Measurements from ENCODE around the gene SFMBT2.

Gene SFMBT2

GRCh38 chr10:7425691-7426090 lies 14.9 kb upstream of the SFMBT2 start:
- DNase-seq (ENCODE audit: low read depth in 1 of 2, low spot score in 1 of 2): no peak

- DNase-seq (ENCODE audit: low read depth in 1 of 2, low spot score in 1 of 2): no peak
Measured at GRCh38 chr10:7424919-7425318, 14.1 kb upstream of the SFMBT2 start.

GRCh38 chr10:7424315-7424714 lies 13.5 kb upstream of the SFMBT2 start:
- DNase-seq (ENCODE audit: low read depth in 1 of 2, low spot score in 1 of 2): no peak

- DNase-seq (ENCODE audit: low read depth in 1 of 2, low spot score in 1 of 2): no peak
Measured at GRCh38 chr10:7423521-7423920, 12.7 kb upstream of the SFMBT2 start.

- DNase-seq (ENCODE audit: low read depth in 1 of 2, low spot score in 1 of 2): no peak
Measured at GRCh38 chr10:7421526-7421925, 10.7 kb upstream of the SFMBT2 start.

GRCh38 chr10:7419998-7420397 lies 9.2 kb upstream of the SFMBT2 start:
- no peak for DNase-seq (ENCODE audit: low read depth in 1 of 2, low spot score in 1 of 2)

GRCh38 chr10:7417807-7418206 lies 7.0 kb upstream of the SFMBT2 start:
- DNase-seq (ENCODE audit: low read depth in 1 of 2, low spot score in 1 of 2): no peak

- DNase-seq (ENCODE audit: low read depth in 1 of 2, low spot score in 1 of 2): no peak
Measured at GRCh38 chr10:7417103-7417623, 6.3 kb upstream of the SFMBT2 start.

- DNase-seq (ENCODE audit: low read depth in 1 of 2, low spot score in 1 of 2): no peak
Measured at GRCh38 chr10:7414766-7415165, 3.9 kb upstream of the SFMBT2 start.

GRCh38 chr10:7412928-7413282 lies 2.1 kb upstream of the SFMBT2 start:
- DNase-seq (ENCODE audit: low read depth in 1 of 2, low spot score in 1 of 2): no peak

- no peak for DNase-seq (ENCODE audit: low read depth in 1 of 2, low spot score in 1 of 2)
Measured at GRCh38 chr10:7412237-7412927, 1.5 kb upstream of the SFMBT2 start.

GRCh38 chr10:7411671-7412128 lies 866 bp upstream of the SFMBT2 start:
- DNase-seq (ENCODE audit: low read depth in 1 of 2, low spot score in 1 of 2): peak in 1 of 2 donors; percentile 6

- no peak for DNase-seq (ENCODE audit: low read depth in 1 of 2, low spot score in 1 of 2)
Measured at GRCh38 chr10:7410301-7410861, 453 bp downstream of the SFMBT2 start.

- DNase-seq (ENCODE audit: low read depth in 1 of 2, low spot score in 1 of 2): no peak
Measured at GRCh38 chr10:7409732-7410168, 1.1 kb downstream of the SFMBT2 start.

GRCh38 chr10:7409045-7409731 lies 1.6 kb downstream of the SFMBT2 start:
- peak in 1 of 2 donors; percentile 7 for DNase-seq (ENCODE audit: low read depth in 1 of 2, low spot score in 1 of 2)

- peak in 1 of 2 donors; percentile 8 for DNase-seq (ENCODE audit: low read depth in 1 of 2, low spot score in 1 of 2)
Measured at GRCh38 chr10:7408291-7409044, 2.4 kb downstream of the SFMBT2 start.

GRCh38 chr10:7407368-7408290 lies 3.2 kb downstream of the SFMBT2 start:
- peak in 1 of 2 donors; percentile 6 for DNase-seq (ENCODE audit: low read depth in 1 of 2, low spot score in 1 of 2)

- no peak for DNase-seq (ENCODE audit: low read depth in 1 of 2, low spot score in 1 of 2)
Measured at GRCh38 chr10:7406712-7407333, 4.0 kb downstream of the SFMBT2 start.

GRCh38 chr10:7405637-7406036 lies 5.2 kb downstream of the SFMBT2 start:
- DNase-seq (ENCODE audit: low read depth in 1 of 2, low spot score in 1 of 2): no peak

GRCh38 chr10:7403620-7404019 lies 7.2 kb downstream of the SFMBT2 start:
- DNase-seq (ENCODE audit: low read depth in 1 of 2, low spot score in 1 of 2): no peak
